ENCODE results near the gene RBM19.

The RBM19 gene

DNA sequence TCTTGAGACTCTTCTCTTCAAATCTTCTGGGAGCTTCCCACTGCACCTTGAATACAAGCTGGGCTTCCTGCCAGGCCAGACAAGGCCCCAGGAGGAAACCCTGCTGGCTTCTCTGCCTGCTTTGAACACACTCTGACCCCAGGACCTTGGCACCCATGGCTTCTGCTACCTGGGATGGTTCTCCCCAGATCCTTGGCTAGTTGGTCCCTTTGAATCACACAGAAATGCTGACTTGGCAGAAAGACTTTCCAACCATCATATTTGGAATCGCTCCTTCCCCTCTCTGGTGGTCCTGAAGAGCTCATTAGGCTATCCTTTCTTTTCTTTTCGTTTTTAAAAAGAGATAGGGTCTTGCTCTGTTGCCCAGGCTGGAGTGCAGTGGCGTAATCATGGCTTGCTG, 132.7 kb downstream of the RBM19 start:
- no peak overlapping the region for H3K27ac ChIP-seq
- TF ChIP-seq, protein P1, sequence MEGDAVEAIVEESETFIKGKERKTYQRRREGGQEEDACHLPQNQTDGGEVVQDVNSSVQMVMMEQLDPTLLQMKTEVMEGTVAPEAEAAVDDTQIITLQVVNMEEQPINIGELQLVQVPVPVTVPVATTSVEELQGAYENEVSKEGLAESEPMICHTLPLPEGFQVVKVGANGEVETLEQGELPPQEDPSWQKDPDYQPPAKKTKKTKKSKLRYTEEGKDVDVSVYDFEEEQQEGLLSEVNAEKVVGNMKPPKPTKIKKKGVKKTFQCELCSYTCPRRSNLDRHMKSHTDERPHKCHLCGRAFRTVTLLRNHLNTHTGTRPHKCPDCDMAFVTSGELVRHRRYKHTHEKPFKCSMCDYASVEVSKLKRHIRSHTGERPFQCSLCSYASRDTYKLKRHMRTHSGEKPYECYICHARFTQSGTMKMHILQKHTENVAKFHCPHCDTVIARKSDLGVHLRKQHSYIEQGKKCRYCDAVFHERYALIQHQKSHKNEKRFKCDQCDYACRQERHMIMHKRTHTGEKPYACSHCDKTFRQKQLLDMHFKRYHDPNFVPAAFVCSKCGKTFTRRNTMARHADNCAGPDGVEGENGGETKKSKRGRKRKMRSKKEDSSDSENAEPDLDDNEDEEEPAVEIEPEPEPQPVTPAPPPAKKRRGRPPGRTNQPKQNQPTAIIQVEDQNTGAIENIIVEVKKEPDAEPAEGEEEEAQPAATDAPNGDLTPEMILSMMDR (conservative IDR thresholded peaks at IDR 0.05): no peak

DNA sequence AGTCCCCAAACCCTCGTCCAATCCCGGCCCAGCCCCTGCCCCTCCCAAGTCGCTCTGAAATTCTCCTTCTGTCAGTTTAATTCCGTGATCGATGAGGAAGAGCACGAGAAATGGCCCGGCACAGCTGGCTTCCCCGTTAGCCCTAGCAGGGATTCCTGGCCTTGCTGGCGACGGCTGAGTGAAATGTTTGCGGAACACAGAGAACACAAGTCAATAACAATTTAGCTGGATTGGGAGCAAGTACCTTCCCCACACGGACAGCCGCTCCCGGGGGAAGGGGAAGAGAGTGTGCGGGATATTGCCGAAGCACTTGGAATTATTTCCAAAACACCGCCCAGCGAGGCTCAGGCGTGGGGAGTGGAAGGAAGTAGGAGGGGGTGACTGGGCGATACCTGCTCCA, 134.6 kb downstream of the RBM19 start:
- TF ChIP-seq, protein P1 (conservative IDR thresholded peaks at IDR 0.05): no peak
- no peak overlapping the region for H3K27ac ChIP-seq

DNA sequence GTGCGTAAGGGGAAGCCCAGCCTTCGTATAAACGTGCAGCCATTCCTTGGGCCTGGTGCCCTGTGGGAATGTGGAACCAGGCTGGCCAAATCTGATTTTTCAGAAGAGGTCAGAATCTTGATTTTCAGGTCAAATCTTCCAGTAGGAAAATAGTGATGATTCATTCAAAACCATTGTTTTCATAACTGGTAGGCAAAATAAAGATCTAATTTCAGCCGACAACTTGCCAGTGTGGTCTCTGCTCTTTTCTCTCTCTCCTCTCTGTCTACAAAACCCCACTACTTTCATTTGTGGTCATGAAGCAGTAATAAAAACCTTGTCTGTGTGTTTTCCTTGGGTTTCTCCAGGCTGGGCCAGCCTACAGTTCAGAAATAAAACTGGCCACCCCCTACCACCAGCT, 135.1 kb downstream of the RBM19 start:
- H3K27ac ChIP-seq: no peak overlapping the region
- TF ChIP-seq, protein P1 (conservative IDR thresholded peaks at IDR 0.05): no peak

DNA sequence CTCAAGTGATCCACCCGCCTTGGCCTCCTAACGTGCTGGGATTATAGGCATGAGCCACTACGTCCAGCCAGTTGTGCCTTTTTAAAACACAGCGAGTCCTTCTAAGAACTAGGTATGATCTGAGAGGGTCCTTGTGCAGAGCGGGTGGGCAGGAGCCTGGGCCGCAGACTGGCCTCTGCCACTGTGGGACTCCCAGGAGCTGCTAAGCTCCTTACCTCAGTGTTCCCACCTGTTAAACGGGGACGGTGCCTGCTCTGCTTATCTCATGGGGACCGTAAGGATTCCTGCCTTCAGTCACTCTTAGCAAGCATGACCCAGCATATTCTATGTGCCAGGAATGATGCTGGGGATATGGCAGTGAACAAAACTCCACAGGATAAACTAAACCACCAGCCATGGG, 136.9 kb downstream of the RBM19 start:
- H3K27ac ChIP-seq: no peak overlapping the region
- TF ChIP-seq, protein P1 (conservative IDR thresholded peaks at IDR 0.05): no peak

DNA sequence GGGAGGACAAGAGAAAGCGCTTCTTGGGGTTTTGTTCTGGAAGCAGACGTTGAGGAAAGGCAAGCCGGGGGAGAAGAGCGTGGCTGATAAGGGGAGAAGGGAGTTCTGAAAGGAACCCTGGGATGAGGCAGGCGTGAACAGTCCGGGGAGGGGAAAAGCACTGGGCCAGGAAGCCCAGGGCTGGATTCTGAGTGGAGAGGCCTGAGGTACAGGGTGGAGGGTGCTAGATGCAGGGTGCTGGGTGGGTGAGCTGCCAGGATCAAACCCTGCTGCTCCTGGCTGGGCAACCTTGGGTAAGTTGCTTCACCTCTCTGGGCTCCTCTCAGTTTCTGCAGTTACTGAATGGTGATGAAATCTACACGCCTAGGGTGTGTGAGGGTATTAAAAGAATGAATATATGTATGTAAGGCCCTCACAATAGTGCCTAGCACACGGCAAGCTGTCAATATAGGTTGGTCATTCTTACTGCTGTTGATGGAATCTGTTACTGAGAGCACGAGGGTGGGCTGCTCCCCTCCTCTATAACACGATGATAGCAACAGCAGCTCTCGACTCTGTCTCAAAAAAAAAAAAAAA, 138.5 kb downstream of the RBM19 start:
- H3K27ac ChIP-seq: no peak overlapping the region
- TF ChIP-seq, protein P1 (conservative IDR thresholded peaks at IDR 0.05): no peak

DNA sequence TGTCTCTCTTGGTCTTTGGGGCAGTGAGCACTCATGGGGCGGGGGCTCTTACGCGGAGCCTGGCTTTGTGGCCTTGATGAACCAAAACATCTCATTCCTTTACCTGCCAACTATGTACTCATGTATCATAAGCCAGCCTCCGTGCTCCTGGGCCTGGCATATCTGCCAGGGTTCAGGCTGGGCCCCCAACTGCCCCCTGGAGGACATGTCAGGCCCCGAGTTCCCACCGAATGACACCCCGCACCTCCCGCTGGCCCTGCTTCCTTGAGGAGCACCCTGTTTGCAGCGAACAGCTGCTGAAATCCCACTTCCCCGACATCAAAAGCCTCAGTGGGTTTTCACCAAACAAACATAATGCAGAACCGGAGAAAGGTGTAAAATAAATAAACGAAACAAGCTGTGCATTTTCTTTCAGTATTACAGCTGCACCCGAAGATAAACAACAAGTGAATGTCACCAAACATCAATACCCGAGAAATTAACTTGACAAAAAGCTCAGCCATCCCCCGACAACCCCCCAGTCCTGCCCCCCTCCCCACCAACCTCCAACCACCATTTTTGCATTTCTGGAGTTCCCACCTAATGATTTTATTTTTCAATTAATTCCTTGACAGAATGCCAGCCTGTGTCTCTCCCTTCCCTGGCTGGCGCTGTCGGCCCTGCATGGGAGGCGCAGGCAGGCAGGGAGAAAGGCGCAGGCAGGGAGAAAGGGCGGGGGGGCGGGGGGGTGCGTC, 139.2 kb downstream of the RBM19 start:
- TF ChIP-seq, protein P1 (conservative IDR thresholded peaks at IDR 0.05): no peak
- H3K27ac ChIP-seq: no peak overlapping the region

DNA sequence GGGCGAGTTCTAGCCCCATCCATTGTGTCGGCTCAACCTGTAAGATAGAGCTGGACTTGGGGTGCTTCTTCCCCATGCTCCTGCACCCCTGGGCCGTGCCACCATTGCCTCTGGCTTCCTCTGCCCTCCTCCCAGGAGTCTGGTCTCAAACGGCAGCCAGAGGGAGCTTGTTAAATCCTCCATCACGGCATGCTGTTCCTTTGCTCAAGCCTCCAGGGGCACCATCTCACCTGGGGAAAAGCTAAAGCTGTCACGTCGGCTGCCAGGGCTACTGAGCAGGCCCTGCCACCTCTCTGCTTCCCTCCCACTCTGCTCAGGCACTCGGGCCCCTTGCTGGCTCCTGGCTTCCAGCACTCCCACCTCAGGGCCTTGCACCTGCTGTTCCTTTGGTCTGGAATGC, 140.4 kb downstream of the RBM19 start:
- peak overlapping the region; percentile 26; the same call in 1 of the 2 replicates for H3K27ac ChIP-seq
- TF ChIP-seq, protein P1 (conservative IDR thresholded peaks at IDR 0.05): peak; percentile 64

All from VCaP (cell line).